Endothelial cell of umbilical vein (primary cell): ENCODE data around the gene CLCA1. TPM values are rescaled to one million over a fixed set of nuclear protein-coding genes. Genes with fewer than 3 reads are reported as not detected.
A peak's percentile ranks its signal among the peaks of the same experiment; 100 is the strongest.

Experiments
- BruUV-seq: library from RNA; stranded (reverse); fragments of 400-500 nt; replicated peaks from 2 replicates; lab custom pipeline; 2021; lab: Mats Ljungman, UMichigan
- CTCF ChIA-PET: fragments of 300-600, 350-600 bp; sonication (Branson Sonifier 250); formaldehyde crosslinking; loops from one replicate; lab custom pipeline; 2021; ENCODE audit warnings: antibody characterized with exemption, inconsistent platforms; lab: Charles Lee
- POLR2A ChIA-PET: fragments of 300-600, 350-600 bp; sonication (Branson Sonifier 250); formaldehyde crosslinking; loops from one replicate; lab custom pipeline; 2021; ENCODE audit warnings: antibody characterized with exemption, inconsistent platforms; lab: Charles Lee
- DNase-seq: peaks from one replicate; pipeline ENCODE4 v3.0.0-alpha.2; 2011; ENCODE audit warnings: low read depth, low spot score
- FAIRE-seq: peaks from 2 replicates; lab custom pipeline; 2011; peaks lifted over from hg19 to GRCh38; lab: Jason Lieb, UNC
- H2AFZ ChIP-seq: 2 replicates; pipeline ENCODE4 v1.6.0; 2012; ENCODE audit warnings: low read depth, low read length, control low read depth, inconsistent platforms
- H3K27ac ChIP-seq: 2 replicates; pipeline ENCODE4 v1.5.1; 2011; ENCODE audit warnings: low read depth, mild to moderate bottlenecking, control low read depth, low read length, moderate library complexity; ENCODE audit not compliant: insufficient read depth
- H3K27me3 ChIP-seq, 2 experiments: 2 replicates each; pipeline versions ENCODE4 v1.6.0 to v1.6.1; 2011; ENCODE audit warnings: low read length in 2 of 2, mixed read lengths in 1 of 2; ENCODE audit not compliant: control insufficient read depth in 2 of 2, insufficient read depth in 2 of 2
- H3K36me3 ChIP-seq, 2 experiments: 2 replicates in 1 of 2; 3 replicates in 1 of 2; pipeline ENCODE4 v1.5.1; 2011; ENCODE audit warnings: low read length in 2 of 2, mild to moderate bottlenecking in 1 of 2, moderate library complexity in 1 of 2; ENCODE audit not compliant: control insufficient read depth in 2 of 2, insufficient read depth in 2 of 2; ENCODE audit errors: extremely low read depth in 1 of 2
- H3K4me1 ChIP-seq: 3 replicates; pipeline ENCODE4 v1.5.1; 2011; ENCODE audit warnings: mild to moderate bottlenecking, low read length; ENCODE audit not compliant: control insufficient read depth, insufficient read depth; ENCODE audit errors: extremely low read depth
- H3K4me2 ChIP-seq: 2 replicates; pipeline ENCODE4 v1.6.1; 2011; ENCODE audit warnings: low read length, control low read depth, mixed read lengths; ENCODE audit not compliant: insufficient read depth
- H3K4me3 ChIP-seq, 3 experiments: fragments of 200-600 bp in 1 of 3; sonication (generic), shearing (Covaris generic) in 1 of 3; replicated peaks in 1 of 3; 2 replicates each; pipeline ENCODE4 v1.5.1; 2011 to 2016; ENCODE audit warnings: control low read depth in 3 of 3, low read length in 3 of 3, mild to moderate bottlenecking in 2 of 3, inconsistent platforms in 1 of 3, low read depth in 1 of 3, moderate library complexity in 1 of 3; ENCODE audit not compliant: insufficient read depth in 1 of 3
- H3K79me2 ChIP-seq: 2 replicates; pipeline ENCODE4 v1.6.0; 2012; ENCODE audit warnings: low read length, inconsistent platforms; ENCODE audit not compliant: control insufficient read depth, insufficient read depth
- H3K9ac ChIP-seq: replicated peaks from 2 replicates; pipeline ENCODE3; 2011; ENCODE audit warnings: low read length, control low read depth; ENCODE audit not compliant: insufficient read depth; ENCODE audit errors: extremely low read depth
- H3K9me1 ChIP-seq: replicated peaks from 3 replicates; pipeline ENCODE4 v1.6.0; 2011; ENCODE audit warnings: mild to moderate bottlenecking, low read length; ENCODE audit not compliant: control insufficient read depth, insufficient read depth; ENCODE audit errors: extremely low read depth
- H3K9me3 ChIP-seq: replicated peaks from 2 replicates; pipeline ENCODE4 v1.5.1; 2012; ENCODE audit warnings: low read length, inconsistent platforms; ENCODE audit not compliant: control insufficient read depth, insufficient read depth
- H4K20me1 ChIP-seq: replicated peaks from 2 replicates; pipeline ENCODE3; 2011; ENCODE audit warnings: mild to moderate bottlenecking, low read length; ENCODE audit not compliant: control insufficient read depth, insufficient read depth; ENCODE audit errors: extremely low read depth
- EZH2 ChIP-seq: IDR thresholded peaks from 2 replicates; pipeline ENCODE4 v1.6.1; 2012; ENCODE audit warnings: borderline replicate concordance, low read depth, mild to moderate bottlenecking, moderate library complexity, low read length, inconsistent platforms; ENCODE audit not compliant: severe bottlenecking
- FOS ChIP-seq: IDR thresholded peaks from 2 replicates; pipeline ENCODE4 v1.6.1; 2011; ENCODE audit warnings: mild to moderate bottlenecking, low read length, moderate library complexity, borderline replicate concordance; ENCODE audit not compliant: insufficient read depth
- JUN ChIP-seq: IDR thresholded peaks from 2 replicates; pipeline ENCODE4 v1.6.1; 2011; ENCODE audit warnings: borderline replicate concordance, low read depth; ENCODE audit not compliant: insufficient read length, insufficient read depth
- MYC ChIP-seq: IDR thresholded peaks from one replicate; pipeline ENCODE4 v1.6.1; 2011; ENCODE audit warnings: mild to moderate bottlenecking, low read depth, low read length
- POLR2A ChIP-seq: IDR thresholded peaks from 2 replicates; pipeline ENCODE4 v1.6.1; 2012; ENCODE audit warnings: low read depth, mild to moderate bottlenecking, control low read depth, low read length
- POLR2AphosphoS5 ChIP-seq: IDR thresholded peaks from 2 replicates; pipeline ENCODE4 v1.6.1; 2012; ENCODE audit warnings: low read depth, mild to moderate bottlenecking, control low read depth, low read length, moderate library complexity; ENCODE audit not compliant: insufficient read depth
- dilution Hi-C: fragments of 300-500 bp; cut with MboI; formaldehyde crosslinking; loops from one replicate; pipeline ENCODE4 v1.15.0; 2019; ENCODE audit warnings: low sequenced_read_pairs; ENCODE audit not compliant: extremely low pct_ligation_motif_present
- intact Hi-C: fragments of 100-400 bp; cut with micrococcal nuclease; formaldehyde crosslinking; loops from one replicate; pipeline ENCODE4 v1.10.0; 2022
- polyA plus RNA-seq, 4 experiments: library from polyadenylated mRNA; depleted of rRNA in 3 of 4; stranded (reverse) in 3 of 4; unstranded in 1 of 4; fragments of >200 nt; gene quantifications; 2 replicates each; pipeline versions ENCODE4 v1.2.1 to v1.2.3, GENCODE V29; 2011 to 2012; ENCODE audit warnings: missing spikeins in 1 of 4
- total RNA-seq: library from RNA; stranded (reverse); gene quantifications from 2 replicates; pipeline ENCODE4 v1.2.3, GENCODE V29; 2021
- TF ChIP-seq, protein P1 (sequence below), 2 donors: IDR thresholded peaks; 1 replicate in 1 of 2; 2 replicates in 1 of 2; pipeline ENCODE4 v1.5.1; 2011; ENCODE audit warnings: low read length in 2 of 2, mild to moderate bottlenecking in 2 of 2, moderate library complexity in 2 of 2, control low read depth in 1 of 2, inconsistent platforms in 1 of 2, low read depth in 1 of 2; ENCODE audit not compliant: insufficient read depth in 1 of 2; ENCODE audit errors: extremely low read depth in 1 of 2
- TF ChIP-seq, protein P2 (sequence below): IDR thresholded peaks from 2 replicates; pipeline ENCODE4 v1.6.1; 2011; ENCODE audit not compliant: insufficient read depth, insufficient read length

CLCA1 gene
- total and polyA plus RNA-seq, 2 donors (not counting 3 experiments of a cell fraction or from before 2014, with no cell fraction given): not detected

DNA sequence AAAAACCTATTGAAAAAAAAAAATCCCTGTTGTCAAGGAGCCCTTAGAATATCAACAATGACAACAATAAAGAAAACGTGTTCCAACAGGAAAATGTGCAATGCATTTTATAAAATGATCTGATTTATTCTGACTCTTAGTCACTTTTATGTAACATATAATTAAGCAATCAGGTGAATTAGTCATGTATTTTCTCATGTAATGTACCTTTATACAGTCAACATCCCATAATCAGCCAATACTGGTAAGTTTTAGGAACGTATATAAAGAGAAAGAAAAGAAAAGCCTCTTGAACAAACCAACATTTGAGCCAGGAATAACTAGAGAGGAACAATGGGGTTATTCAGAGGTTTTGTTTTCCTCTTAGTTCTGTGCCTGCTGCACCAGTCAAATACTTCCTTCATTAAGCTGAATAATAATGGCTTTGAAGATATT is 78.1 kb downstream of the CLCA1 start, which contains the start of gene CLCA4:
TSS of gene CLCA4 (plus strand) at position 292 of the 435 bp plus-strand sequence. CDS start at position 334, 42 bp downstream.
- H3K36me3 ChIP-seq: no peaks in the 10 kb centered on the region
- BruUV-seq: no TSS peak
- DNase-seq (peak; percentile 73), FAIRE-seq (peak; percentile 28)
- CTCF ChIA-PET: no interaction called here
- H3K9me3 ChIP-seq: no peaks in the 10 kb centered on the region
- no peak within 1 kb of the TSS for H3K4me2 ChIP-seq
- no peak within 1 kb of the TSS for H2AFZ ChIP-seq
- intact Hi-C loops (no loop called here), dilution Hi-C loops (no loop called here)
- H3K79me2 ChIP-seq: no peaks in the 10 kb centered on the region
- no peaks in the 10 kb centered on the region for H4K20me1 ChIP-seq
- no peak within 1 kb of the TSS for H3K4me3 ChIP-seq
- TF ChIP-seq, protein P1, sequence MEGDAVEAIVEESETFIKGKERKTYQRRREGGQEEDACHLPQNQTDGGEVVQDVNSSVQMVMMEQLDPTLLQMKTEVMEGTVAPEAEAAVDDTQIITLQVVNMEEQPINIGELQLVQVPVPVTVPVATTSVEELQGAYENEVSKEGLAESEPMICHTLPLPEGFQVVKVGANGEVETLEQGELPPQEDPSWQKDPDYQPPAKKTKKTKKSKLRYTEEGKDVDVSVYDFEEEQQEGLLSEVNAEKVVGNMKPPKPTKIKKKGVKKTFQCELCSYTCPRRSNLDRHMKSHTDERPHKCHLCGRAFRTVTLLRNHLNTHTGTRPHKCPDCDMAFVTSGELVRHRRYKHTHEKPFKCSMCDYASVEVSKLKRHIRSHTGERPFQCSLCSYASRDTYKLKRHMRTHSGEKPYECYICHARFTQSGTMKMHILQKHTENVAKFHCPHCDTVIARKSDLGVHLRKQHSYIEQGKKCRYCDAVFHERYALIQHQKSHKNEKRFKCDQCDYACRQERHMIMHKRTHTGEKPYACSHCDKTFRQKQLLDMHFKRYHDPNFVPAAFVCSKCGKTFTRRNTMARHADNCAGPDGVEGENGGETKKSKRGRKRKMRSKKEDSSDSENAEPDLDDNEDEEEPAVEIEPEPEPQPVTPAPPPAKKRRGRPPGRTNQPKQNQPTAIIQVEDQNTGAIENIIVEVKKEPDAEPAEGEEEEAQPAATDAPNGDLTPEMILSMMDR (IDR thresholded peaks at IDR 0.05; ENCODE audit: extremely low read depth in 1 of 2, insufficient read depth in 1 of 2, low read depth in 1 of 2, low read length in 2 of 2): no peak
- TF ChIP-seq MYC: no peak
- TF ChIP-seq POLR2A: no peak
- TF ChIP-seq POLR2AphosphoS5: no peak
- TF ChIP-seq, protein P2, sequence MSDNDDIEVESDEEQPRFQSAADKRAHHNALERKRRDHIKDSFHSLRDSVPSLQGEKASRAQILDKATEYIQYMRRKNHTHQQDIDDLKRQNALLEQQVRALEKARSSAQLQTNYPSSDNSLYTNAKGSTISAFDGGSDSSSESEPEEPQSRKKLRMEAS: no peak
- no peak for TF ChIP-seq FOS
- TF ChIP-seq JUN: no peak
- TF ChIP-seq EZH2: no peak
- H3K4me1 ChIP-seq: no peaks in the 10 kb centered on the region
- no peak within 1 kb of the TSS for H3K27ac ChIP-seq
- no peaks in the 10 kb centered on the region for H3K27me3 ChIP-seq
- POLR2A ChIA-PET: no interaction called here
- H3K9ac ChIP-seq: no peak within 1 kb of the TSS
- no peaks in the 10 kb centered on the region for H3K9me1 ChIP-seq
